ENCODE measurements around the gene TMEM245. TPM values are rescaled to one million over a fixed set of nuclear protein-coding genes. Genes with fewer than 3 reads are reported as not detected.
"Not testable (repeated sequence)": the region's sequence is repeated elsewhere in the genome, so short reads cannot be mapped to it uniquely, and the experiment has no call there.

TMEM245 gene
- polyA plus RNA-seq, 1 donor from 2014 or later, result 14.5 TPM

DNA sequence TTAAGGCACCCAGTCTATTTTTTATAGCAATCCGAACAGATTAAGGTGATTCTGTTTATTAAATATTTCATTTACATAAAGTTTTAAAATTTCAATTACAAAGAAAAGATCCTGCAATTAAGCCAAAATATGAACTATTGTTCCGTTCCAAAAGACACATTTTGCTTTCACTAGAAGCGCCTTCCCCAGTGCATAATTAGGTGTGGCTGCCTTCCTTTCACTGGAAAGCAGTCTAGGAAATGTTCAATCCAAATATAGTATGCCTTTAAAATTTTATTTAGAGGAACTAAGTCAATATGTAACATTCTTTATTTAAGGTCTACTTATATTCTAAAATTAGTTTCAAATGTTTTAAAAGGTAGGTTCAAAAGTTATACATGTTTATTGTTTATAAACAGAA, 114.1 kb downstream of the TMEM245 start:
- H3K27ac Mint-ChIP-seq, result no peak overlapping the region
- H3K4me1 Mint-ChIP-seq, result no peaks in the 10 kb centered on the region
- peaks cover 6 to 10% (median 6%) of the 10 kb centered on the region in 3 donors for H3K9me3 Mint-ChIP-seq
- no peak overlapping the region for H3K4me3 Mint-ChIP-seq
- no peaks in the 10 kb centered on the region for H3K27me3 Mint-ChIP-seq
- H3K36me3 Mint-ChIP-seq, result peaks cover 9% of the 10 kb centered on the region

DNA sequence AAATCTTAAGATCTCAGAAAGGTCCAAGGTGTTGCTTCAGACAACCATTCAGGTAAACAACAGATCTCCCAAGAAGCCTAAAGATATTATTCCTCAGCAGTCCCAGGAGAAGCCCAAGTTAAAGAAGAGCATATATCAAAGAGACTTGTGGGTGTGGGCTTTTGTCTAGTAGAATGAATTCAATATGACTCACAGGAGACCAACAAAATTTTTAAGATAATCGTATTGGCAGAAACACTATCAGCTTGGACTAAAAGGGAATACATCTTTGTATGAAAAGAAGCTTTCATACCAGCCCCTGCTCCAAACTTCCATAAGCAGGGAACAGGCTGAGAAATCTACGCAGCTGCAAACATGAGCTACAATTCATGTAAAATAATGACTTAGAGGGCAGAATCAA, 116.6 kb downstream of the TMEM245 start:
- Mint-ChIP-seq H3K36me3 (peaks cover 9% of the 10 kb centered on the region), H3K9me3 (peaks cover 6 to 10% (median 6%) of the 10 kb centered on the region in 3 donors), H3K4me1 (no peaks in the 10 kb centered on the region), H3K4me3 (no peak overlapping the region), H3K27ac (no peak overlapping the region), H3K27me3 (no peaks in the 10 kb centered on the region)

DNA sequence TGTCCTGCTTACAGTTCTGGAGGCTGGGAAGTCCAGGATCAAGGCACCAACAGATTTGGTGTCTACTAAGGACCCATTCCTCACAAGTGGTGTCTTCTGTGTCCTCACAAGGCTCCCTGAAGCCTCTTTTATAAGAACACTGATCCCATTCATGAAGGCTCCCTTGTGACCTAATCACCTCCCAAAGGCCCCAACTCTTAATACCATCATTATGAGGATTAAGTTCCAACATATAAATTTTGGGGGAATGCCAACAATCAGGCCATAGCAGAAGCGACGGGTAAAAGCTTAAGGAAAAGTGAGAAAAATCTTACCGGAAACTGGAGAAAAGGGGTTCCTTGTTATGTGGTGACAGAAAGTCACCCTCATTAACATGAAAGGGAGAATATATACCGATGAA, 117.6 kb downstream of the TMEM245 start:
- no peaks in the 10 kb centered on the region for H3K27me3 Mint-ChIP-seq
- no peaks in the 10 kb centered on the region for H3K4me1 Mint-ChIP-seq
- peaks cover 9% of the 10 kb centered on the region for H3K36me3 Mint-ChIP-seq
- no peak overlapping the region for H3K27ac Mint-ChIP-seq
- peaks cover 6 to 10% (median 6%) of the 10 kb centered on the region in 3 donors for H3K9me3 Mint-ChIP-seq
- H3K4me3 Mint-ChIP-seq, result no peak overlapping the region

DNA sequence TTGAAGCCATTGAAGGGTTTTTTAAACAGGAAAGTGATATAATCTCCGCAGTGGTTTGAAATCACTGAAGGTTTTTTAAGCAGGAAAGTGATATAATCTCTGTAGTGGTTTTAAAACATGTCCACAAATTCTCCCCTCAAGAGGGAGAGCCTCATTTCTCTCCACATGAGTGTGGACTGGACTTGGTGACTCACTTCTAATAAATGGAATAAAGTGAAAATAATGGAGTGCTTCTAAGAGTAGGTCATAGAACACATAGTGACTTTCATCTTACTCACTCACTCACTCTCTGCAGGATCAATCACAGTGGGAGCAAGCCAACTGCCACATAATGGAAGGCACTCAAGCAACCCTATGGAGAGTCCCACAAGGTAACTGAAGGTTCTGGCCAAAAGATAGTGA, 118.5 kb downstream of the TMEM245 start:
- peaks cover 9% of the 10 kb centered on the region for H3K36me3 Mint-ChIP-seq

DNA sequence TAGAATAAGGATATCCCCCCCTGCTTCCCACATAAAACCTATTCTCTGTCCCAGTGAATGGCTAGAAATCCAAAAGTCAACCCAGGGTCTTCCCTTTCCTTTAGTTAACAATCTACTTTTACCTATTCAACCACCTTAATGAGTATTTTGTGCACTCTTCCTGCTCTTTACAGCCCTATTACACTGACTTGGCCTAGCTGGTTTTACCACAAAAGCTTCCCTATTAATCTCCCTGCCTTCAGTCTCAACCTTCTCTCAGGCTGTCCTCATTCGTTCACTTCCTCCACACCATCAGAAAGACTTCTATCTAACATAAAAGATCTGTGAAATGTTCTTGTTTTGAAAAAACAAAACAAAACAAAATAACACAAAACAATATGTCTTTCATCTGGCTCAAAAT, 122.6 kb downstream of the TMEM245 start:
- H3K36me3 Mint-ChIP-seq, result no peaks in the 10 kb centered on the region
- no peaks in the 10 kb centered on the region for H3K4me1 Mint-ChIP-seq
- no peaks in the 10 kb centered on the region for H3K9me3 Mint-ChIP-seq
- H3K27ac Mint-ChIP-seq, result no peak overlapping the region
- H3K27me3 Mint-ChIP-seq, result no peaks in the 10 kb centered on the region
- H3K4me3 Mint-ChIP-seq, result no peak overlapping the region

More for the DNA sequence above, 118.5 kb downstream of the TMEM245 start:
- Mint-ChIP-seq H3K9me3 (peaks cover 6 to 10% (median 6%) of the 10 kb centered on the region in 3 donors), H3K4me3 (no peak overlapping the region), H3K4me1 (no peaks in the 10 kb centered on the region), H3K27me3 (no peaks in the 10 kb centered on the region), H3K27ac (no peak overlapping the region)

DNA sequence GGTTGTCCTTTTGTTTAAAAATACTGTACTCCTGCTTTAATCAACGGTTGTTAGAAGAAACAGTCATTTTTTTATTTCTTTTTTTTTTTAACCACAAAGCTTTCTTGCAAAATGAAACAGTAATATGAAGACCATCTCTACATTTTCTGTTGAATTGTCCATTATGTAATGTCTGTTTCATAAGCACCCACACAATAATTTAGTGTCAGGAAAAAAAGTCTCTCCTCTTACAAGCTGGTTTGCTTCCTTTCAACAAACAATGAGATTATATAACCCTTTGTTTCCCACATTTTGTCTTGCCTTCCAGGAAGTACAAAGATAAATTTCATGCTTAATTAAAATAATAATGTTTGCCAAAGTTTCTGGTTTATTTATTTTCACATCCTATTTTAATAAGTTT, 123.1 kb downstream of the TMEM245 start:
- H3K36me3 Mint-ChIP-seq, result no peaks in the 10 kb centered on the region

DNA sequence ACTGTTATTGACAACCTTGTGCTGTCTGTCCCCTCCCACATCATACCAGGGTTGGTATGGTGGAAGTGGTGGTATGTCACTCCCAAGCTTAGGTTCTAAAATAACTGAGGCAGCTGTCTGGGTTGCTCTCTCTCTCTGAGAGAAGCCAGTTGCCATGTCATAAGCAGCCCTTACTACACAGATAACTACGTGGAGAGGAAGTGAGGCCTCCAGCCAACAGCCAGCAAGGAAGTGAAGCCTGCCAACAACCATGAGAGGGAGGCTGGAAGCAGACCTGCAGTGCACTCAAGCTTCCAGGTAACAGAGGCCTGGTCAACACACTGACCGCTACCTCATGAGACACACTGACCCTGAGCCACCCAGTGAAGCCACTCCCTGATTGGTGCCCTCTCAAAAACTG, 125.1 kb downstream of the TMEM245 start:
- Mint-ChIP-seq H3K27me3 (no peaks in the 10 kb centered on the region), H3K27ac (no peak overlapping the region), H3K9me3 (no peaks in the 10 kb centered on the region), H3K4me1 (no peaks in the 10 kb centered on the region), H3K4me3 (no peak overlapping the region), H3K36me3 (no peaks in the 10 kb centered on the region)

More for the DNA sequence above, 123.1 kb downstream of the TMEM245 start:
- Mint-ChIP-seq H3K4me3 (no peak overlapping the region), H3K27ac (no peak overlapping the region), H3K27me3 (no peaks in the 10 kb centered on the region), H3K9me3 (no peaks in the 10 kb centered on the region), H3K4me1 (no peaks in the 10 kb centered on the region)

DNA sequence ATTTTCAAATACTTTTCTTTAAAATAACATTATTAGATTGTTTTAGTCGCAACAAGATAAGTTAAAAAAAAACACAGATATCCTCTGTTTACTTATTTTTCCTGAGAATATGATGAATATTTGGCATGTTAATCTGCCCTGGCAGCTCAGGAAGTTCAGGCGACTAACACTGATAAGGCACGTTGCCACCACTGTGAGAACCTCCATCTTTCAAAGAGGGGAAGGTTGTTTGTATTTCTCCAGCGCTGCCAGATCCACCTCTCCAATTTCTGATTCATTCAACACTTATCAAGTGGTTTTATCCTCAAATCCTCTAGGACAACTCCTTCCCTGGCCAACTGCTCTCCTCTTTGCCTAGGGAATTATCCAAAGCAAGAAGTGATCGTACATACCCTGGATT, 128.3 kb downstream of the TMEM245 start:
- H3K27me3 Mint-ChIP-seq, result no peaks in the 10 kb centered on the region
- H3K36me3 Mint-ChIP-seq, result no peaks in the 10 kb centered on the region
- no peak overlapping the region for H3K27ac Mint-ChIP-seq
- H3K9me3 Mint-ChIP-seq, result peaks cover 0 to 3% (median 0%) of the 10 kb centered on the region in 3 donors
- no peak overlapping the region for H3K4me3 Mint-ChIP-seq
- H3K4me1 Mint-ChIP-seq, result no peaks in the 10 kb centered on the region

DNA sequence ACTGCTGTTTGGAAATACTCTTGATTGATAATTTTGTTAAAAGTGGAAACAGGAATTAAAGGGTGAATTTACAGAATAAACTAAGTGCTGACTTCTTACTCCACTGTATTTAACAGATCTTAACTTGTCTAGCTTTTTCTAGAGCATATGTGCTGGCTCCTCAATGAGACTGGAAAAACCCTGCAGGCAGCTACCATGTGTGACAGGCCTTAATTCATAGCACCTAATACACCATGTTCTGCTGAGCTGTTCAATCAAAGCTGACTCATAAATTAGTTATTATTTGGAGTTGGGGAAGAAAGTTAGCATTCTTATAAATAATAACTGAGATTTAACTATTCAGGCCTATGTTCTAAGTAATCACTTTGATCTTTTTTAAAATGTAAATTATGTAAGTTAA, 135.9 kb downstream of the TMEM245 start:
- H3K27me3 Mint-ChIP-seq, result no peaks in the 10 kb centered on the region
- no peak overlapping the region for H3K27ac Mint-ChIP-seq
- no peak overlapping the region for H3K4me3 Mint-ChIP-seq
- H3K36me3 Mint-ChIP-seq, result no peaks in the 10 kb centered on the region
- no peaks in the 10 kb centered on the region for H3K4me1 Mint-ChIP-seq
- peaks cover 0 to 3% (median 0%) of the 10 kb centered on the region in 3 donors for H3K9me3 Mint-ChIP-seq

DNA sequence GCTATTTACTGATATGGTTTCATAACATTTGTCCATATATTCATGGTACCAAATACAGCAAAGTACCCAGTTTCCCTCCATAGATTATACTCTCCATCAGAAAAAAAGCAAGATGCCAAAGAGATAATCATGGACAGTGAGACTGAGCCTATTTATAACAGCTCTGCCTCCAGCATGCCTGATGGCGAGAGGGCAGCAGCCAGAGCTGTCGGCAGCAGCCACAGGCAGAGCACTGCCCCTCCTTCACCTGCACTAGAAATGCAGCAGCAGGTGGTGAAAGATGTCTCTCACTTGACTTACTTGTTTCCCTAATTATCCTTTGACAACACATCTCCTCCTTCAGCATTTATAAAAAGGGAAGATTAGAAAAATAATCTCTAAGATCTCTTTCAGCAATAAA, 138.9 kb downstream of the TMEM245 start:
- Mint-ChIP-seq H3K36me3 (no peaks in the 10 kb centered on the region), H3K27me3 (no peaks in the 10 kb centered on the region), H3K9me3 (no peaks in the 10 kb centered on the region), H3K27ac (no peak overlapping the region), H3K4me1 (no peaks in the 10 kb centered on the region), H3K4me3 (no peak overlapping the region)

DNA sequence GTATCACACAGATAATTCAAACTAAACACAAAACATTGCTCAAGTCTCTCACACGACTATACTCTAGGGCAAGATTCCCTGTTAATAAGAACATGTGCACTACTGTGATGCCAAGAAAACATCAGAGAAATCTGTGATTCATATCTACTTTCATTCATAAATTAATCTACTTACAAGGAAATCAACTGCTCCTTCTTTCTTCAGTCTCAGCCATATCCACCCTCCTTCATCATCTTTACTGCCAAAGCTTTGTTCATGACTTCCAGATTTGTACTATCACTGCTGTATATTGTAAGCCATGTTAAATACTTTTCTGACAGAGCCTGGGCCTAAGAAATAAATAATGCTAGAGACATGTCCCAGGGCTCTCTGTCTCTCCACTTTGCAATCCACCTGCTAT, 141.5 kb downstream of the TMEM245 start:
- Mint-ChIP-seq H3K27ac (no peak overlapping the region), H3K9me3 (peaks cover 0 to 2% (median 0%) of the 10 kb centered on the region in 3 donors), H3K27me3 (no peaks in the 10 kb centered on the region), H3K4me3 (no peak overlapping the region), H3K4me1 (no peaks in the 10 kb centered on the region), H3K36me3 (peaks cover 2% of the 10 kb centered on the region)

DNA sequence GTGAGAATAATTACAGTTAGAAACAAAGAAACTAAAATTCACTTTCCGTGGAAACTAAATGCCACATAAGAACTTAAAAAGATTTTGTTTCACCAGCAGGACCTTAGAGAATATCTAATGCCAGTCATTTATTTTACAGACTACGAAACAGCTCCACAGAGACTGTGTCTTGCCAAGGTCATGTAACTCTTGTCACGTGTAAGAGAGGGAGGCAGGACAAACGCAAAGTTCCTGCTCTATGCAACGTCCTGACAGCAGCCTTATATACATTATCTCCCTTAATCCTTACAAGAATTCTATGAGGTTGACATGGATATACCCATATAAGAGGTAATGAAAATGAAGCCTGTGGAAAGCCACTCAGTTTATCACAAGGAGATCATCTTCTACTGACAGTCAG, 145.9 kb downstream of the TMEM245 start:
- Mint-ChIP-seq H3K27me3 (no peaks in the 10 kb centered on the region), H3K4me3 (no peak overlapping the region), H3K9me3 (peaks cover 0 to 10% (median 8%) of the 10 kb centered on the region in 3 donors), H3K4me1 (no peaks in the 10 kb centered on the region), H3K27ac (no peak overlapping the region), H3K36me3 (peaks cover 2% of the 10 kb centered on the region)

DNA sequence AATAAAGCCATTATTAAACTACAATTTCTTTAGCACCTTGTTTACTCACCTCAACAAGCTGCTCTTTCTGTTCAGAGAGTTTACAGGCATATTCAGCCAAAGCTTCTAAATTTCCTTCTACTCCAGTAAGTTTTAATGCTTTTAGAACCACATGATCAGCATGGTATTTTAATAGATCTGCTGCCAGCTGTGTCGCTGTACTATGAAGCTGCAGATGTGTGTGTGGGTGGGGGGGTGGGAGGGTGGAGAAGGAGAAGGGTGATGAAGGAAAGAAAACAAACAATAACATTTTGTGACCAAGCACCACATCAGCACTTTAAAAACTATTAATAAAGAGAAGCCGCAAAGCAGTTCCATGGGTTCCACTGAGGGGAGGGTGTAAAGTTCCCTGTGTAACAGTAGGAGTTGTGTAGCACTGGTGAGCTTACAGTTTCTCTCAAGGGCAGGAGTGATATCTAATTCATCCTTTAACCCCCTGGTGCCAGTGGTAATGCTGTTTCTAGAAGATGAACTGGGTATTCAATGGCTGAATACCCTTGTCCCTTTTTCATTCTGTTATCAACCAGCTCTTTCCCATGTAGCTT, 147.0 kb downstream of the TMEM245 start:
- no peak overlapping the region for H3K27ac Mint-ChIP-seq
- no peaks in the 10 kb centered on the region for H3K4me1 Mint-ChIP-seq
- peaks cover 2% of the 10 kb centered on the region for H3K36me3 Mint-ChIP-seq
- no peak overlapping the region for H3K4me3 Mint-ChIP-seq
- H3K9me3 Mint-ChIP-seq, result peaks cover 0 to 10% (median 8%) of the 10 kb centered on the region in 3 donors
- no peaks in the 10 kb centered on the region for H3K27me3 Mint-ChIP-seq

DNA sequence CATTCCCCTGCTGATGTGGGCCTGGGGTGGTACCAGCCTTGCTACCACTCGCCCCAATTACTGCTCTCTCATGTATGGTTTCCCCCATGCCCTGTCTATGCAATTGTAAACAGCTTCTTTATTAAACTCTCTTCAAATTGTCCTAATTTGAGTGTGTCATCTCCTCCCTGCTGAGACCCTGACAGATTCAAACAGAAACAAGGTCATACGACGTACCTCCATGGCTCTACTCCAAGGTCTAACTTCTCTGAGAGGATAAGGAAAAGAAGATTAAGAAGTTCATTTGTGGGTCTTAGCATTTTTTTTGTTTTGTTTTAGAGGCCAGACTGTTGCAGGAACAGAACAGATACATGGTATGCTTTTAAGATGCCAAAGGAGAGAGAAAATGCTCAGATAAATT, 147.6 kb downstream of the TMEM245 start:
- Mint-ChIP-seq H3K27me3 (no peaks in the 10 kb centered on the region), H3K4me1 (no peaks in the 10 kb centered on the region), H3K36me3 (peaks cover 2% of the 10 kb centered on the region), H3K27ac (no peak overlapping the region), H3K9me3 (peaks cover 0 to 10% (median 8%) of the 10 kb centered on the region in 3 donors), H3K4me3 (no peak overlapping the region)

DNA sequence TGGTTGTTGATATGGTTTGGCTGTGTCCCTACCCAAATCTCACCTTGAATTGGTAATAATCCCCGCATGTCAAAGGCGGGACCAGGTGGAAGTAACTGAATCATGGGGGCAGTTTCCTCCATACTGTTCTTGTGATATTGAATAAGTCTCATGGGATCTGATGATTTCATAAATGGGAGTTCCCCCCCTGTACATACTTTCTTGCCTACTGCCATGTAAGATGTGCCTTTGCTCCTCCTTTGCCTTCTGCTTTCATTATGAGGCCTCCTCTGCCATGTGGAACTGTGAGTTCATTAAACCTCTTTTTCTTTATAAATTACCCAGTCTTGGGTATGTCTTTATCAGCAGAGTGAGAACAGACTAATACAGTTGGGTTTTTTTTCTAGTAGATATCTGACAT, 148.4 kb downstream of the TMEM245 start:
- peak overlapping the region in 1 of 3 donors; percentile 84 for H3K27ac Mint-ChIP-seq

DNA sequence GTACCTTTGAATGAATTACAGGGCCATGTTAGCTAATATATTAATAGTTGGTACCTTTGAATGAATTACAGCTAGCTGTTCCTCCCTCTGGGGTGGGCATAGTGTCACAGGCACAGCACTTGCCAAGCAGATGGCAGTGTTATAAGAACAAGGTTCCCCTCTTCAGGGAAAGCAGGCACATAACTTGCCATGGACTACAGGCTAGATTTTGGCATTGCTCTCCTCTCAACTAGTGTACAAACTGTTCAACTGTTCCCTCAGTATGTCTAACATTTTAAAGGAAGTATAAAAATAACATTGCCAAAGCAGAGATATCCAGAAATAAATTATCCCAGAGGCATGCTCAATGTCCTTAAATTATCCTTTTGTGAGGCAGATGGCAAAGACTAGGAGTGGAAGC, 151.8 kb downstream of the TMEM245 start:
- H3K4me1 Mint-ChIP-seq, result no peaks in the 10 kb centered on the region
- peaks cover 0 to 10% (median 6%) of the 10 kb centered on the region in 3 donors for H3K9me3 Mint-ChIP-seq
- H3K36me3 Mint-ChIP-seq, result no peaks in the 10 kb centered on the region
- no peaks in the 10 kb centered on the region for H3K27me3 Mint-ChIP-seq
- H3K4me3 Mint-ChIP-seq, result no peak overlapping the region
- no peak overlapping the region for H3K27ac Mint-ChIP-seq

More for the DNA sequence above, 148.4 kb downstream of the TMEM245 start:
- H3K9me3 Mint-ChIP-seq, result peaks cover 0 to 10% (median 8%) of the 10 kb centered on the region in 3 donors
- not testable (repeated sequence) for H3K36me3 Mint-ChIP-seq, H3K4me3 Mint-ChIP-seq, H3K4me1 Mint-ChIP-seq, H3K27me3 Mint-ChIP-seq
